GM19397 (cell line): ENCODE measurements around the gene TMEFF2.

Experiments used
- ATAC-seq: cut with Tn5 transposase; IDR thresholded peaks from one replicate; pipeline ENCODE4 v1.9.1; 2021; ENCODE audit warnings: mild to moderate bottlenecking, moderate library complexity; ENCODE audit not compliant: unreplicated experiment

The TMEFF2 gene

DNA sequence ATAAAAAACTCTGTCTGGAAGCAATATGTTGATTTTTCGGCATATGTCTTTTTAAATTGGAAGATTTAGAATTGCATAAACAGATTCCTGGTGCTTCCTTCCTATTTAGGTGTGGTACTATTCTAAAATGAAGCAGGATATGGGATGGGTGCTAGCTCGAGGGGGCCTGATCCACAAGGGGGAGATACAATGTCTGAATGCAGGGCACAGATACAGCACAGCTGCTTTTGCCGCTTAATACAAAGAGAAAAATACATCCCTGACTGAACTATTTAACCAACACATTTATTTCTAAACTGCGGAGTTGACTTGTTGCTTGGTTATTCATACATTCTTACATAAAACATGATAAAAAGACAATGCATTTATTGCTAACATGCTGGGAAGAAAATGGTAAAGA is 169.1 kb downstream of the TMEFF2 start:
- no peak for ATAC-seq

DNA sequence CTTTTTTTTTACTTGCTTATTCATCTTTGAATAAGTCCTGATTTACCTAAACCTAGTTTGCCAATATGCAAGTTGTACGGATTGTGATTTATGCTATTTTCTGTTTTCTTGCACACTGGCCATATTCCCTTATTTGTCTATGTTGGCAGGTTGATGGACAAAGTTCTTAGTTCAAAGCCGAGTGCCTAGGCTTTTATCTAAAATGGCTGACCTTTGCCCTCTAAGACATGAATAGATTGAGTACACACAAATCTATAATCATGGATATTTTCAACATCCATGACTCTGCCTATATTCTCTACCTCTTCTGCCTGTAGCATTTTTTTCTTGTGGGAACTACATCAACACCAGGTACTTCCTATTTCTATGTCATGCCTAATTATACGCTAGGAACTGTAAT is 171.7 kb downstream of the TMEFF2 start:
- ATAC-seq: no peak

DNA sequence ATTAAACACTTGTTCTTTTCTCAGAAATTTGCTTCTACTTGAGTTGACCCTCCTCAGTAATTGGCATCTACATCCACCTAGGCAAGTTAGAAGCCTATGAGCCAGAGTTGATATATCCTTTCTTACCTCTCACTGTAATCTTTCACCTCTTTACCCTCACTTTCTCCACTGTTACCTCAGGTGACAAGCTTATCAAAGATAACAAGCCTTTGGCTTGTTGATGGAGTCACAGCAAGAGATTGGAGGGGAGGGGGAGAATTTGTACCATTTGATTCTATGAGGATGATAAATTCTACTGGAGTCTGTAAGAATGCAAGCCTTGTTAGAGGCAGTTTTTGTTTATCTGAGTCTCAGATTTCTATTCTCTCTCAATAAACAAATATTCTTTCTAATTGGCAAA is 176.9 kb downstream of the TMEFF2 start:
- ATAC-seq: no peak

DNA sequence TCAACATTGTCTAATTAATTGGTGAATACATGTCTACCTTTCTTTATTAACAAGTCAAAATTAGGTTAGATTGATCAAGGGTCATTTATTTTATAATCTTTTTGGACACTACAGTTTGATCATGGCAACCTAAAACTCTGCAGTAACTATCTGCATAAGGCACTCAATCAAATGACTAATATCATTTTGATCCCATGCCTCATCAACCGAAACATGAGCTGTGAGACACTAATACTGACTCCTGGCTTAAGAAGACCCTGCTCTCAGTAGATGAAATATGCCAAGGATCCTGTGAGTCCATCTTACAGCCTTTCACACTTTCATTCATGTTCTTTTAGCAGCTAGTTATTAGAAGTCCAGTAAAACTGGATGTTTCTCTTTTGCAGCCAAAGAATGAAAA is 178.5 kb downstream of the TMEFF2 start:
- no peak for ATAC-seq

DNA sequence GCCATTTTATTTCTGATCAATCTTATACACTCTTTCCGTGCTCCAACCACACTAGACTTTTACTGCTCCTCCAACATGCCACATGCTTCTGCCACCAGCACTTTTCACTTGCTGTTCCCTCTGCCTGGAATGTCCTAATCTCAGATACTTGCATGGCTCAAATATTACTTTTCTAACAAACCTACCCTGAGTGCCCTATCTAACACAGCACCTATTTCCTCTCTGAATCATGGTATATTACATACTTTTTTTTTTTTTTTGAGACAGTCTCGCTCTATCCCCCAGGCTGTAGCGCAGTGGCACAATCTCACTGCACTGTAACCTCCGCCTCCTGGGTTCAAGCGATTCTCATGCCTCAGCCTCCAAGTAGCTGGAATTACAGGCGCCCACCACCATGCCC is 181.5 kb downstream of the TMEFF2 start:
- ATAC-seq: no peak

DNA sequence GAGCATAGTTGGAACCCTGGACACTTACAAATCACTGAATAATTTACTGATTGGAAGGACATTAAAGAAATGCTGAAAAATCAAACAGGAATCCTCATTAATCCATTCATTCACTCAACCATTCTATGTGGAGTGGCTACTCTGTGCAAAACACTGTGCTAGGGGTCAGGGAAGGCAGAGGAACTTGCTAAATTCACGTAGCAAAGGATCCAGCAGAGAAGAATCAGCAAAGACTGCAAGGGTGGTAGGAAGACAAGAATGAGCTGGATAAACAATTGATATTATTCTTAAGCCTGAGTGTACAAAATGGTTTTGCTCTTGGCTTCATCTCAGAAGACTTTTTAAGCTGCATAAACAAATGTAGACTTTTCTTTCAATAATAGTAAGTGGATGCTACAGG is 183.5 kb downstream of the TMEFF2 start:
- ATAC-seq: no peak

DNA sequence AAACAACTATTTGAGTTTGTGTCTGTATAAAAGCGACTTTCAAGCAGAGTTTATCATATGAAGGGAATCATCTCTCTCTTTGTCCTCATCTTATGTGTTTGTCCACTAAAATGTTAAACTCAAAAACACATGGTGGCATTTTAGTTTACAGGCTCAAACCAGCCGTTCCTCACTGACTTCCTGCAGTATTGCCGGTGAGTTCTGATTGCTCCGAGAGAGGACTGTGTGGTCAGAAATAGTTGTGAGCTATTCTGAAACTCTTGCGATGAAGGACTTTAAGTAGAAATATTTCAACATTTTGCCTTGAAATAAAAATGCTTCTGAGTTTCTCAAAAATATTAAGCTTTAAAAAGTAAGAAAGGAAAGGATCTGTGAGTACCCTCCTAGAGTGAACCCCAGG is 184.7 kb downstream of the TMEFF2 start:
- ATAC-seq: no peak

DNA sequence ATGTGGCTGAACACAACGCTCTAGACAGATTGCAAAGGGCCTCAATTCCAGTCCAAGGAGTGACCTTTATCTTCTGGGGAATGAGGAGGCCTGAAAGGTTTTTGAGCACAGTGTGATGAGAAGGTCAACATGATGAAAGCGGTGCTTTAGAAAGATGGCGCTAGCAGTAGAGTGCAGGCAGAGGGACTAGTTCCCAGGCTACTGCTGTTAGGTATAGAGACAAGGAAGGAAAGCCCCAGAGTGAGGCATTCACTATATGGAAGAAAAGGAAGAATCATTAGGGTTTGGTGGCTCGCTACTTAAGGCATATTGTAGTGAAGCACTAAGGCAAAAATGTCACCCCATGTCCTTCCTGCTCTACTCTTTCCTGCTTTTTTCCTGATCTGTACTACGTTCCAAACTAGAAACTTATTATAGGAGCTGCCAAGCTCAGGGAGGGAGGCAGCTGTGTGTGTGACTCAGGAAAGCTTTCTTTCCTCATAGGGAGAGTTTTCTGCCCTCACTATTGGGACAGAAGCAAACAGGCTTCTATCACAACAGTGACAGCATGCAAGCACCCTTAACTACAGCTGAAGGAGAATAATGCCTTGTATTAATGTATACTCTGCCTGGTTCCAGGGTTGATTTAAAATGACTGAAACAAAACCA is 187.0 kb downstream of the TMEFF2 start:
- no peak for ATAC-seq

DNA sequence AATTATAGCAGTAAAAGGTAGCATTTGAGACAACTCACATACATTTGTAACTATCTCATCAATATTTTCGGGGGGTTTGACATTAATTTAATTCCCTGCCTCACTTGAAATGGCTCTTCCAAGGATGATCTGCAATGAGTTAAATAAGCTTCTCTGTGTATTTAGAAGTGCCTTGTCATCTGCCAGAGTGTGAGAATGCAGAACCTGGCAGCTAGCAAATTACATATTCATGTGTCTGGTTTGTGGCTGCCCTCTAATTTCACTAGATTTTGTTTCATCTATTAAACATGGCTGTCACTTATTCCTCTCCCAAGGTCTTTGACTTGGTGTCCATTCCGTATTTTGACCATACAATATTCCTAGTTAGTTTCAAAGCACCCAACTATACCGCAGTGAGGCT is 189.5 kb downstream of the TMEFF2 start:
- no peak for ATAC-seq

DNA sequence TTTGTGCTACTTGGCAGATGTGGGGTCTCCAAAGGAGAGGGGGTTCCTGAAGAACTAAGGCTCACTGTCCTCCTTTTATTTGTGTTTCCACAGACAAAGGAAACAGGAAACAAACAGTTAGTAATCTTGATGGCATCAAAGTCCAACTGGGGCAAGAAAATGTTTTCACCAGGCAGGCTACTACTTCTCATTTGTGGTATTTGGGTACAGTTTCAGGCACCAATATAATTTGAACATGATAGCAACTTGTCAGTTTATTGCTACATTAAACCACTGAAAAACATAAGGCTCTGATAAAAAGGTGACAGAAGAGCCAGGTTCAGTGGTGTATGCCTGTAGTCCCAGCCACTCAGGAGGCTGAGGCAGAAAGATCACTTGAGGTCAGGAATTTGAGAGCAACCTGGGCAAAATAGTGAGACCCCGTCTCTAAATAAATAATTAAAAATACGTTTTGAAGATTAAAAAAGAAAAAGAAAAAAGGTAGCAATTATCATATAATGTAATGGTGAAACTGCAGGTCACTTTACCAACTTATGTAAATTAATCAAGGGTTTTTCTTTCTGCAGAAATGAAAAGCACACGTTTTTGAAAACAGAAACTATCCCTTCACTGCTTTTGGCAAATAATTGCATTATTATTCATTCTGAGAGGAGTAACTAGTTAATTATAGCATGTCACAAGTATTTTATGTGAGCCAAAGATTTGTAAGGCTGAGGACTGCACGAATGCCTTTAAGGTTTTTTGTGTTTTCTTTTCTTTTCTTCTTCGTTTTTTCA is 190.4 kb downstream of the TMEFF2 start:
- peak; percentile 56 for ATAC-seq

DNA sequence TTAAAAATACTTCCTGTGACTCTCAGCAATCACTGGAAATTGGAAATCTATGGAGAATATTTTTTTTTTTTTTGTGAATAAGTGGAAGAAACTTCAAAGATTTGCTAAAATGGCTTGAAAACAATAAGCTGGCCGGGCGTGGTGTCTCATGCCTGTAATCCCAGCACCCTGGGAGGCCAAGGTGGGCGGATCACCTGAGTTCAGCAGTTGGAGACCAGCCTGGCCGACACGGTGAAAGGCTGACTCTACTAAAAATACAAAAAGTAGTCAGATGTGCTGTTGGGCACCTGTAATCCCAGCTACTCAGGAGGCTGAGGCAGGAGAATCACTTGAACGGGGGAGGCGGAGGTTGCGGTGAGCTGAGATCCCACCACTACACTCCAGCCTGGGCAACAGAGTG is 192.3 kb downstream of the TMEFF2 start:
- ATAC-seq: no peak

DNA sequence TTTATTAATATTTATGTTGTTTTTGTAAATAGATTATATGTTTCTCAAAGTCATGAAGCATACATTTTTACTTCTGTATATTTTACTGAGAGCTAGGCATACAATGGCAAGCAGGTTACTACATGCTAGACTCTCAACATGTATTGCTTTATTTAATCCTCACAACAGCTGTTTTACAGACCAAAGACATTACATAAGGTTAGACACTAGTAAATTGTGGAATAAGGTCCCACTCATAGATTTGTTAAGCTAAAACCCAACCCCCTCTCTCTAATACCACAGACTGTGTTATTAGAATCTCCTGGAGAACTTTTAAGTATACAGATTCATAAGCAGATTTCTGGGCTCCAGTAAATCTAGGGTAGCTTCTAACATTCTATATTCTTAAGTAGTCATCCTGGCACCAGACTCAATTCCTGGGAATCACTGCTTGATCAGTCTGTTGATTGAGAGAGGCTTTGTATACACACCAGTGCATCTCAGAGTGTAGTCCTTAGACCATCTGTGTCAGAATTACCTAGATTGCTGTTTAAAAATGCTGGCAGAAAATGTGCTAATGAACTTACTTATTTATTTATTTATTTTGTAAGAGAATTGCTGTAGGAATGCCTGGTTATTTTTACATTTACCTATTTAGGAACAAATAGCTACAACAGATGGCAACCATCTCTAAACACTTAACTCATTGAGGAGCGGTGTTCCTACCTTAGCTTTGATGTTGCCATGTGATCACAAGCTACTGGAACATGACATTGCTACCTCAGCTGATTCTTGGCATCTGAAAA is 194.3 kb downstream of the TMEFF2 start:
- ATAC-seq: no peak

DNA sequence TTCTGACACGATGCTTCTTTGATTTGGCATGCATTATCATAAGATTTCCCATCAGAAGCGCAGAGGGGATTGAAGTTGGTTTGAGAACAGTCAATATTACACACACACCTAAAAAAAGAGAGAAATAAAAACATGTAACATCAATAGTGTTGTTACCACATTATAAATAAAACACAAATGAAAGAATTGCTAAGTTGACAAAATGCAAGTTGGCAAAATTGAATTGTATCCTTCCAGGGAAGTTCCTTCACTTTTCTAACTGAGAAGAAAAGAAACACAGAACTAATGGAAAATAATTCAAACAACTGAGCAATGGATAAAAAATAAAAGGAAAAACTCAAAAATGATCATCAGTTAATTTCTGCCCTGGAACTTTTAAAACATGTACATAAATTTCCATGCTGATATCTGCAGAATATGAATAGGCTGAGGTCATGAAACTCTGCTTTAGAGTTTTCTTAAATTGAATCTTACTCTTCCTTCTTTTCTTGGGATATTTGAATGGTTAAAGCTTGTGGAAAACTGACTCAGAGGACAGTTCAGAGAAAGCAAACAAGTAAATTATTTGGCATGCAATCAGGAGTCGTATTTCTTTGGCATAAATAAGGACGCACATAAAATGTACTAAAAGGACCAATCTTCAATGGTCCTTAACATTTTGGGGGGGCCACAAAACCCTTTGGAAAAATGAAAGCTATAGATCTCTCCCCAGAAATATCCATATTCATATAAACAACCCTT is 195.5 kb downstream of the TMEFF2 start:
- no peak for ATAC-seq

DNA sequence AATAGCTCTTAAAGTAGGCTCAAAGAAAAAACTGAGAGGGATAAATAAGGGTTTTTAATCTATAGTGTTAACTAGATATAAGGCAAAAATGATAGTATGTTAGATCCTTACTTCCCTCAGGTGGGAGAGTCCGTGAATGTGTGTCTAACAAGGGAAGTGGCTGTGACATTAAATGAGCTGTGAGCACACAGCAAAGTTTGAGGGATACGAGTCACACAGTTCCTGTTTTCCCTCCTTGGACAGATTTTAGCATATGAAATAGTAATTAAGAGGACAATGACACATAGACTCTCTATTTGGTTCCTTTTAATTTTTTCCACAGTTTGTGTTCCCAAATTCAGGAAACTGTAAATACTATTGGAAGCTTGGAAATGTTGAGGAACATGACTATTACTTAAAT is 199.4 kb downstream of the TMEFF2 start:
- ATAC-seq: no peak

DNA sequence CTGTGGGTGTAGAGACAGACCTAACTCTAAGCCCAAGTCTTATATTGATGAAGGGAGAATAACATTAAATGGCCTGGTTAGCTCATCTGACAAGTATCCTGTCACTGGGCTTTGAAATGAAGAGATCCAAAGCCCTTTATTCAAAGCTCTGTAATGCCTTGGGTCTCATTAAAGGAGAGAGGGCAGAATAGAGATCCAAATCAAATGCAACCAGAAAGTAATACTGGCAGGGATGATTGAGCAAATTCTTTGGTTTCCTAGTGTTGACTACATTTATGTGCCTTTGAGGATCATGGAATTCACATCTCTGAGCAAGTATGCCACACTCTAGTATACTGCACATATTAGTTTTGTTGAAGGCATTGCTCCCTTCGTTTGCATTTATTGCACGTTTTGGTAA is 200.0 kb downstream of the TMEFF2 start:
- ATAC-seq: no peak

DNA sequence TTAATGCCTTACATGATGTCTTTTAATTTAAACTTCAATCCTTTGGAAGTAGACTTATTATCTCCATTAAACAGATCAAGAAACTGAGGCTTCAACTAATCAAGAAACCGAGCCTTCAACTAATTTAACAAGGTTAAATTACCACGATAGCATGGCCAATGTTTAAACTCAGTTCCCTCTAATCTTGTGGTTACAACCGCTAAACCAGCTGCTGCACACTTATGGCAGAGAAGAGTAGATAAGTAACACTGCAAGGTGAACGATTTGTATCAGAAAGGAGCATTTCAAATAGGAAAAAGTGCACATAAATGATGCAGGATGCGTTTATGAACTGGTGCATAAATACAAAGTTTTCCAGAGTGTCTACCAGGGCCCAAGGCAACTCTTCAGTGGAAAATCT is 203.3 kb downstream of the TMEFF2 start:
- no peak for ATAC-seq

DNA sequence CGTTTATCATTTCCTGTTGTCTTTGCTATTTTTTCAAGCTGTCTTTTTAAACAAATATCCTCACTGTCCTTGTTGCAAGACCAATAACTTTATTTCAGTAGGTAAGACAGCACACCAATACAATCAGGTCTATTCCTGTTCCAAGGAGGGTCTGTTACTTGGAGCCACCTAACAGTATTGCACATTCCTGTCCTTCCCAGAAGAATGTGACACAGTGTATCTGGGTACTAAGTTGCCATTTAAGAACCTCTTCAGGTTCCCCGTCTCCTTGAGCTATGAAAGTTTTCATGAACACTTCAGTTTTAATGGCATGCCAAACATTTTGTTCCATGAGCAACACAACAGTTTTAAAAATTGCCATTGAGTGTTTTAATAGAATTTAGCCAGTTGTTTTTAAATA is 209.0 kb downstream of the TMEFF2 start:
- no peak for ATAC-seq

DNA sequence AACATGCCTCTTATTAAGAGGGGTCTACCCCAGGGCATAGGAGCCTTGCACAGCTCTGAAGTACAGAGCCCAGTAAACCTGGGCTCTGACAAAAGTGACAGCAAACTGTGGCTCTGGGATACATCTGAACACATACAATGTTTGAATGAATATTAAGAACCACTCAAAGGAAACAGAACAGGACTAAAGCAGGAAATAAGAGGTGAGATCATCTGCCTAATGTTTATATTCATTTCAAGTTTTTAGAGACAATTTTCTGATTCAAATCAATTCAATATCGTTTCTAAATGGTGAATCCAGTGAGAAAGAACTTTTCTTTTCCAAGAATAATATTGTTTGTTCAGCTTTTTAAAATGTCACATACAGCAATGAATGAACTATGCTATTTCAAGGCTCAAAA is 211.1 kb downstream of the TMEFF2 start:
- ATAC-seq: no peak

DNA sequence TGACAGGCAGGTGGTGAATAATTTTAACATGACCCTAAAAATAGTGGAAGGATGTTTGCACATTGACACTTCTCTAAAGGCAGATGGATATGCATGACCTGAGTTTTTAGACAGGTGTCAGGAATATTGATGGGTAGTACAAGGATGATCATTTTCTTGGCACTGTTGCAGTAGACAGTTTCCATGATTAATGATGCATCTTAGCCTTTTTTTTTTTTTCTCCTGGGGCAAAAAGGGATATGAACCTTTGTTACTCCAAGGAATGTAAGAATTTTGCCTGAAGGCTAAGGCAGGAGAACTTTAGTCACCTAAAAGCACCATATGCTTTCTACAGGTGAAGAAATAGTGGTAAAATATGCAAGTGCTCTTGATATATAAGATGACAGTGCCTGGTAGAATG is 211.5 kb downstream of the TMEFF2 start:
- ATAC-seq: no peak

DNA sequence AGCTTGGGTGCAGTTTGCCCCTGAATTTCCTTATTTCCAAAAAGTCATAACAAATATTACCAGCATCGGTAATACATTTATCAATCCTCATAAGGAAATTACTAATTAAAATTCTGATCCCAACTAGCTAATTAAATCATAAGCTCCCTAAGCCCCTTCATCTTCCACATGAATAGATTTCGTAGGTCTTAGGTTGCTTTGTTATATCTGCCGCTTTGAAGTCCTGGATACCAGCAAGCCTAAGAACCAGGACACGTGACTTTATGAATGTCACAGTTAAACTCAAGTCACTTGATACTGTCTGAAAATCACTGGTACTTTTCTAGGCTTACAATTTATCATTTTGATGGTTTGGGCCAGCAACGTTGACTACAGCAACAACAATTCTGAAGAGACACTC is 213.0 kb downstream of the TMEFF2 start:
- no peak for ATAC-seq

DNA sequence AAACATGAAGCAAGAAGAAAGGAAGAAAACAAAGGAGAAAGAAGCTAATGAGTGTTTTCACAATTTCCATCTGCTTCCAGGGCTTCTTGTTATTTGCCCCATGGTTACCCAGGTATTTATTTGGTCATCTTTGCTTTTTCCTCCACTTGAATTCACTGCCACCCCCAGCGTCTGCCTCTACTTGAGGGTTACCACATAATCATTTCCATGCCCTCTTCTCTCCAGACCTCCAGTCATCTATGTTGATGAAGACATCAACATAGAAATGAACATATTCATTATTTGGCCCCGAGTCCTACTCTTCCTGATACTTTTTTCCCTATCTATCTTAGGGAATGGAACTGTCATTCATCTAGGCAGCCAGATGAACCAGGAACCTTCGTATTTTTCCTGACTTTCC is 214.2 kb downstream of the TMEFF2 start:
- no peak for ATAC-seq
